RWPE2 (cell line): ENCODE measurements around the gene SLC1A3.

Experiments used
- ATAC-seq: fragments of 200-7000 bp; cut with Tn5 transposase; 3 replicates; pipeline ENCODE4 v1.9.1; 2021; ENCODE audit warnings: low read depth
- DNase-seq: peaks from one replicate; pipeline ENCODE4 v3.0.0-alpha.2; 2020; ENCODE audit warnings: low spot score
- H3K27ac ChIP-seq: fragments of 450-650 bp; 2 replicates; pipeline ENCODE4 v1.5.1; 2017; ENCODE audit warnings: mild to moderate bottlenecking; ENCODE audit not compliant: poor library complexity, severe bottlenecking
- H3K27me3 ChIP-seq: fragments of 250-450 bp; sonication (Bioruptor Pico); 2 replicates; pipeline ENCODE4 v1.5.1; 2021; ENCODE audit warnings: mild to moderate bottlenecking, moderate library complexity; ENCODE audit not compliant: insufficient read depth, poor library complexity, severe bottlenecking
- H3K36me3 ChIP-seq: fragments of 250-450 bp; sonication (Bioruptor Pico); 2 replicates; pipeline ENCODE4 v1.5.1; 2020; ENCODE audit warnings: low read depth, mild to moderate bottlenecking, moderate library complexity
- H3K4me1 ChIP-seq: fragments of 250-450 bp; sonication (Bioruptor Pico); 2 replicates; pipeline ENCODE4 v1.5.1; 2021; ENCODE audit warnings: mild to moderate bottlenecking, moderate library complexity; ENCODE audit not compliant: insufficient read depth, poor library complexity, severe bottlenecking
- H3K4me3 ChIP-seq: fragments of 250-450 bp; sonication (Bioruptor Pico); 2 replicates; pipeline ENCODE4 v1.5.1; 2021; ENCODE audit warnings: mild to moderate bottlenecking, moderate library complexity; ENCODE audit not compliant: severe bottlenecking
- H3K9me3 ChIP-seq: fragments of 250-450 bp; sonication (Bioruptor Pico); 2 replicates; pipeline ENCODE4 v1.5.1; 2021; ENCODE audit warnings: mild to moderate bottlenecking, moderate library complexity; ENCODE audit not compliant: severe bottlenecking
- CTCF ChIP-seq: fragments of 450-650 bp; IDR thresholded peaks from one replicate; pipeline ENCODE4 v1.5.1; 2017; ENCODE audit warnings: mild to moderate bottlenecking, moderate library complexity; ENCODE audit not compliant: poor library complexity, severe bottlenecking

The SLC1A3 gene

GRCh38 chr5:36651761-36652685 lies 45.6 kb downstream of the SLC1A3 start:
- no peak overlapping the region for H3K4me3 ChIP-seq
- no peaks in the 10 kb centered on the region for H3K36me3 ChIP-seq
- ATAC-seq (no peak), DNase-seq (no peak)
- H3K9me3 ChIP-seq: no peaks in the 10 kb centered on the region
- no peak overlapping the region for H3K27ac ChIP-seq
- no peaks in the 10 kb centered on the region for H3K27me3 ChIP-seq
- peaks cover 11% of the 10 kb centered on the region for H3K4me1 ChIP-seq
- TF ChIP-seq CTCF: no peak

- Histone ChIP-seq H3K4me1 (peaks cover 20% of the 10 kb centered on the region), H3K9me3 (no peaks in the 10 kb centered on the region), H3K27ac (no peak overlapping the region), H3K4me3 (no peak overlapping the region), H3K36me3 (no peaks in the 10 kb centered on the region), H3K27me3 (no peaks in the 10 kb centered on the region)
- no peak for TF ChIP-seq CTCF
- ATAC-seq (no peak), DNase-seq (no peak)
These were observed 46.8 kb downstream of the SLC1A3 start for GRCh38 chr5:36653044-36653705.

- Histone ChIP-seq H3K4me3 (no peak overlapping the region), H3K27ac (no peak overlapping the region), H3K4me1 (peaks cover 34% of the 10 kb centered on the region), H3K36me3 (no peaks in the 10 kb centered on the region), H3K9me3 (no peaks in the 10 kb centered on the region), H3K27me3 (no peaks in the 10 kb centered on the region)
- no peak for ATAC-seq
- no peak for TF ChIP-seq CTCF
- DNase-seq: no peak
These were observed 48.2 kb downstream of the SLC1A3 start for GRCh38 chr5:36654564-36654963.

GRCh38 chr5:36655161-36655560 lies 48.8 kb downstream of the SLC1A3 start:
- Histone ChIP-seq H3K4me3 (no peak overlapping the region), H3K27me3 (no peaks in the 10 kb centered on the region), H3K36me3 (no peaks in the 10 kb centered on the region), H3K9me3 (no peaks in the 10 kb centered on the region), H3K4me1 (peaks cover 40% of the 10 kb centered on the region), H3K27ac (no peak overlapping the region)
- no peak for DNase-seq
- ATAC-seq: no peak
- no peak for TF ChIP-seq CTCF
